ENCODE measurements around the gene FGF8.

The FGF8 gene

DNA sequence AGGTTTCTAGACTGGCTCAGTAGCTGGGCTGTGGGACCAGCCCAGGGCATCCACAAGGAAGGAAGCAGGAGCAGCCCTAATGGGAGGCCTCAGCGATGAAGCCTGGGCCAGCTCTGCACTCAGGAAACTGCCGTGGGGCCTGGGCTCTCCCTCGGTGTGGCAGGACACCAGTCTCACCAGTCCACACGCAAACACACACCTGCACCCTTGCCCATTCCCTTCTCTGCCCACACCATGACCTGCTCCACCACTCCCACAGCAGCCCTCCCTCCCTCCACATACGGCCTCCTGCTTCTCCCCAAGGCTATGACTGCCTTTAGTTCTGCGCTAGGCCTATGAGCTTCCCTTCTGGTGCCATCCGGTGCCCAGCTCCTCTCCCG lies 7.1 kb downstream of the FGF8 start:
- no peak for DNase-seq (ENCODE audit: low read depth)

DNA sequence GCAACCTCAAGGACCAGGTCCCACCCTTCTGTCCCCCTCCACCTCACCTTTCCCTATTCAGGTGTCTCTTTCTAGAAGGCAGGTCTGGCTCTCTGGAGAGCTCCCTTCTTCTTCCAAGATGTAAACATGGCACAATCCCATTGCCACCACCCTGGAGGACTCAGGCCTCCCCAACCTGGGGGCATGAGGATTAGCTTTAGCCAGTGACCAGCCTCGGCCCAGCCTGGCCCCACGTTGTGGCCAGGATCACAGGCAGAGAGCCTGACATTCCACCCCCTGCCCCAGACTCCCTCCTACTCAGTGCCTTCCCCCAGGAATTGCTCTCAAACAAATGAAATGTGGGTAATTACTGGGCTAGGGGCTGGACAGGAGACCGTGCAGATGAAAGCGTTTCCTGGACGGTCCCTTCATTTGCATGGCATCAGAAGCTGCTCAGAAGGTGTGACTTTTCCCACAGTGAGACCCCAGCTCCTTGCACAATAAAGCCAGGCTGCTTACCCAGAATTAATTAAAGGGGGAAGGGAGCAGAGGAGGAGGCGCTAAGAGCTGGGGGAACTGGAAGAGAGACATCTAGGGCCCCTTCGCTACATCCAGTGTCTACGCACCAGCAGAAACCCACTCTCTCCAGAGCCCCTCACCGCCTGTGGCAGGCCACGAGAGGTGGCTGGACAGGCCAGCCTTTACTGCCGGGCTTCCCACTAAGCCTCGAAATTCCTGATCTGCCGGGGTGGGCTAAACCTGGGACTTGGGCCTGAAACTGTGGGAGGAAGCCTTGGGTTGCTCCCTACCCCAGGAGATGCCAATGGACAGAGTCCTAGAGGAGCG lies 7.7 kb downstream of the FGF8 start:
- DNase-seq (ENCODE audit: low read depth): no peak

DNA sequence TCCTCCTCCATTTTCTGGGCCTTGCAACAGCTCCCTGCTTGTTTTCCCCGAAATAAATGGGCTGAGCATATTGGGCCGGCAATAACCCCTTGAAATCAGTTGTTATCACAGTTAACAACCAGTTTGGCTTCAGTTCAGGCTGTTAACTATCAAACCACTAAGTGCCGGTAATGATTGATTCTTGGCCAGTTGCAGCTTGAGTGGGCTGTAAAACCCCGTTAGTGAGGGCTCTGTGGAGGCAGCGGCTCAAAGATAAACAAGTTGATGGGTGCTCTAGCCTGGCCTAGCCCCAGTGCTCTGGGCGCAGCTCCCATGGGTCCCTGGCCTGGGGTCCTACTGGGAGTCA lies 8.3 kb downstream of the FGF8 start:
- DNase-seq (ENCODE audit: low read depth): no peak

DNA sequence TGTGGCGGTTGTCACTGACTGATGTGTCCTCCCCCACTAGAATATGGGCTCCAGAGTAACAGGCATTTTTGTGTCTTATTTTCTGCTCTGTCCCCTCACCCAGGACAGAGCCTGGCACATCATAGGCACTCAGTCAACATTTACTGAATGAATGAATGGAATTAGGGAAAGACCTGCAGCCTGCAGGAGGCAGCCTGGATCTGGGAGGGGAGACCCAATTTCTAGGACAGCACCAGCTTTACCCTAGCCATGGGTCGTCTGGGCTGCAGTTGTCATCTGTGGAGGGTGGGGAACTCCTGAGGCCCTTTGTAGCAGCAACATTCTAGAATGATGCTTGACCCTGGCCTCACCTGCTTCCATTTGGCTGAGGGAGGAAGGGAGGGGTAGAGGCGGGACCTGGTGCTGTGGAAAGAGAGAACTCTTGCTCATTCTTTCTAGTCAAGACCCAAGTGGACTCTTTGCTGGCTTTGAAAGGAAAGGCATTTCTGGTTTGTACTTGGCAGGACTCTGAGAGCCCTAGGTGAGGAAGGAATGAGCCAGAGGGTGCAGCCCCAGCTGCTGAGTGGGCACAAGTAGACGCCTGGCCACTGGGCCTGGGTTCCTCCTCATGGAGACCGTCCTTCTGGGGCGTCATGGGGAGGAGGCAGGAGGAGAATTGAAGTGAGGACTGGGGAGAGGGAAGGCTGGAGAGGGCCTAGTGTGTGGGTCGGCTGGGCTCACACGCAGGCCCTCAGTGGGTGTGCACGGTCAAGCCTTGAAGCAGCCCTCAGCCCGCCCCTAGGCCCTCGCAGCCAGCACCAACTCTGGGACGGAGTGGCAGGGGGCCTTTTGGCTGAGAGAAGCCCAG lies 8.9 kb downstream of the FGF8 start:
- no peak for DNase-seq (ENCODE audit: low read depth)

DNA sequence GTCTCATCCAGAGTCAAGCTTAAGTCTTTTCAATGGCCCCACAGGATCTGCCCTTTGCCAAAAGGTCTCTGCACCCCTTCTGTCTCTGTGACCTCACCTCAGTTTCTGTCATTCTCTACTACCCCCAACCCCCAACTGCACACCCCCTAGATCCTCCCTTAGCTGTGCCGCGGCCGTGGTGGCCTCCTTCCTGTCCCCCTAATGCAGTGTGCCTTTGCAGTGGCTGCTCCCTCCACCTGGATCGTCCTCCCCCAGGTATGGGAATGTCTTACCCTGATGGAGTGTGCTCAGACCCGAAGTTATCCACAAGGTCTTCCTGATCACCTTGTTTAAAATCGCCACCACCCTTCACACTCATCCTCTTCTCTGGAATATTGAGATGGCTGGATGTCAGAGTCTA lies 9.6 kb downstream of the FGF8 start:
- no peak for DNase-seq (ENCODE audit: low read depth)

DNA sequence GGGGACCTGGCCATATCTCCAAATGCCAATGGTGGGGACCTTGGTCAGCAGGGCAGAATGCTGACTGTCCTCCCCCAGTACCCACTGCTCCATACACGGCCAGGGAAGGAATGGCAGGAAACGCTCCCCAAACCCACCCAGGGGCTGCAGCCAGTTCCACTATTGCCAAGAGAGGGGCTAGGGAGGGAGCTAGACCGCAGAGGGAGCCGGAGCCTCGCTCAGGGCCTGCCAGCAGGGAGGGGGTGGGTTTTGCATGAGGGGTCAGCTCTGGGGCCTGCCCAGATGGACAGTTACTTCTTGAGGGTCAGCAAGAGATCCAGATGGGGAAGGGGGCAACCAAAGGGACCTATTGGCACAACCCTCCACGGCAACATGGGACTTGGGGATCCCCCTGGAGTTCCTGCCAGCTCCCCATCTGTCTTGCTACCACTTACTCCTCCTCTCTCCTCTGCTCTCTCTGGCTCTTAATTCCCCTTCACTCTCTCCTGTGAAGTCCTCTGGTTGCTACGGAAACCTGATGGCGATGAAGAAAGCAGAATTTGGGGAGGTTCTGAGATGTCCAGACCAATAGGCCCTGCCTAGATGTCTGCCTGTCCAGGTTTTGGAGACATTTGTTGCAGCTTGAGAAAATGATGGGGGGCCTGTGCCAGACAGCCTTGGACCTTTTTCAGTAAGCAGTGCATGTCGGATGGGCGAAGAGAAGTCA lies 12.6 kb downstream of the FGF8 start:
- no peak for DNase-seq (ENCODE audit: low read depth)

DNA sequence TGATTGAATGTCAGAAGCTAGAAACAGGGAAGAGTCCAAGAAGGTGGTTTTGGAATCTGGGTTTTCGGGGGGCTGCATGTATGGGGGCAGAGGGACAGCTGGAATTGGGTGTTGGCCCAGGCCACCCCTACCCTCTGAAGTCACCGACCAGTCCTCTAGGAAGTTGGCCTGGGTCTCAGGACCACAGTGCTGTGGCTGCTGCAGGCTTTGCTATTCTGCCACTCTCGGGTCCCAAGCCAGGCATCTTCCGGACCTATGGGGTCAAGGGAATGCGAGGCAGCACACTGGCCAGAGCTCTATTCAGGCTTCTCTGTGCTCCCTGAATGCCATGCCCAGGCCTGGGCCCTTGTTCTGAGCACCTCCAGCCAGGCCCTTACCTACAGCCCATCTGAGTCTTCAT lies 13.2 kb downstream of the FGF8 start:
- no peak for DNase-seq (ENCODE audit: low read depth)

DNA sequence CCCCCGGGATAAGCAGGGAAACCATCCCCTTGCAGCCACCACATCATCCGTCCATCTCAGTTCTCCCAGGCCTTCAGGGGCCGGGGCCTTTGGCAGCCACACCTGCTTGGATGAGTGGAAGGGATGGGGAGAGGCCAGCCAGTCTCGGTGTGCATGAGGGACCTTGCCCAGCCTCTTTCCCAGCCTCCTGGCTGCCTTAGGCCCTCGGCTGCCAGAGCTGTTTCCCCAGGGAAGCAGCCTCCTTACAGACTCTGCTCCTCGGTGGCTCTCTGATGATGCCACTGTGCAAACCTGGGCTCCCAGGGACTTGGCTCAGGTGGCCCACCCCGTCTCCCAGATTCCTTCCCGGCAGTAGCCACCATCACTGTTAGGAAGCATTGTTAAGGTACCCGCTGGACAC lies 14.7 kb downstream of the FGF8 start:
- no peak for DNase-seq (ENCODE audit: low read depth)

DNA sequence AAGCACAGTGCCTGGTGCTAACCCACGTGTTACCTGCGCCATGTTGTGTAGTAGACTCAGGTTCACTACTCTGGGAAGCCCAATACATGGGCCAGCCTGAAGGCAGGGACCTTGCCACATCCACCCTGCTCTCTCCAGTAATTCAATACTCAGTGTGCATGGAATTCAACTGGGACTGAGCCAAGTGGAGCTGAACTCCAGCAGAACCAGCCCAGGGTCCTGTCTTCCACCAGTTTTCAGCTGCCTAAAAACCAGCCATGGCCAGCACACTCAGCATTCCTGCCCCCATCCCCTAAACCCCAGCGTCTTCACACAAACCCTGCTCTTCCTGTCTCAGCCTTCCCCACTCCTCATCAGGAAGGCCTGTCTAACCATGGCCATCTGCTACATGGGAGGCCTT lies 15.4 kb downstream of the FGF8 start:
- DNase-seq (ENCODE audit: low read depth): no peak

DNA sequence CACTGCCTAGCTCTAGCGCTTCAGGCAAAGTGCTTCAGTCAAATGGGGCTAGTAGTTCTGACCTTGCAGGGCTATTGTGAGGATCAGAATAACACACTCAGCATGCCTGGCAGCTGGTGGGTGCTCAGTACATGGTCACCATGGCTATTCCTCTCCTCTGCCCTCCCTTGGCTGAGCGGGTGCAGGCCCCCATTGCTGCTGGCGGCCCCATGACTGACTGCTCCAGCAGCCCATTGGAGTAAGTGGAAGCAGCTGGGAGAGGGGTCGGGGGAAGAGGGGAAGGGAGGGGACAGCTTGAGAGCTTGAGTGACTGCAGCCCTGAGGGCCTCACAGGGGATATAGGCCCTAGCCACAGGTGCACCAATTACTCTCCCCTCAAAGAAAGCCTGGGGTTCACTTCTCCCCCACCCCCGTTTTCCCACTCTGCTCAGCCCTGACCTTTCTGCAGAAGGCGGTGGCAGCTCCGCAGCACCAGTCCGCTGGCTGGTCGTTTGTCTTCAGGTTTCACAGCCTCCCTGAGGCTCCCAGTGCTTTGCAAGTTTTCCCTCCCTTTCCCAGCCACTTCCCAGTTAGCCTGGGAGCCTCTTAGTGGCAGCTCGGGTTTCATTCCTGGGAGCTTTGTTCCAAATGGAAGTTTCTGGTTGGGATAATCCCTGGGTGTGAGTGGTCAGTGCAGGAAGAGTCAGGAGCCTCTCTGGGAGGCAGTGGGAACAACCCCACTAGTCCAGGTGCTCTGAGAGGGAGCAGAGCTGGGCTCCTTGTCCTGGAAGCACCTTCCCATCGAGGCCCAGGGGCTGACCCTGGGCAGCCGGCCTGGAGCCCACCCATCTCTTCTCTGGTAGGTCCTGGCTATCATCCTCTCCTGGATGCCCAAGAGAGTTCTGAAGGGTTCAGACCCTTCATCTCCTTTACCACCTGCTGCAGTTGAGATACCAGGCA lies 16.3 kb downstream of the FGF8 start:
- DNase-seq (ENCODE audit: low read depth): no peak

DNA sequence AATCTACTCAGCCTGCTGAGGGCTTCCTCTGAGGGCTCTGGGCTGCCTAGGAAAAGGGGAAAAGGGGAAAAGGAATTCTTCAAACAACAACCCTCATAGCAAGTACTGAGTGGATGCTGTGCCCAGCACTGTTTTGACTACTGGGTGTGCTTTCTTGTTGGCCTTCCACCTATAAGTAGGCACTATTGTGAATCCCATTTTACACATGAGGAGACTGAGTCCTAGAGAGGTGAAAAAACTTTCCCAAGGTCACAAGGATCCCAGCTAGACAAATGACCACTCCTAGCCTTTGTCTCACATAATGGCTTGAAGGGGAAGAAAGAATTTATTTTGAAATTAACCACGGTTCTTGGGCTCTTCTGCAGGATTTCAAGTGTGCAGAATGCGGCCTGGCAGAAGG lies 17.1 kb downstream of the FGF8 start:
- DNase-seq (ENCODE audit: low read depth): no peak

DNA sequence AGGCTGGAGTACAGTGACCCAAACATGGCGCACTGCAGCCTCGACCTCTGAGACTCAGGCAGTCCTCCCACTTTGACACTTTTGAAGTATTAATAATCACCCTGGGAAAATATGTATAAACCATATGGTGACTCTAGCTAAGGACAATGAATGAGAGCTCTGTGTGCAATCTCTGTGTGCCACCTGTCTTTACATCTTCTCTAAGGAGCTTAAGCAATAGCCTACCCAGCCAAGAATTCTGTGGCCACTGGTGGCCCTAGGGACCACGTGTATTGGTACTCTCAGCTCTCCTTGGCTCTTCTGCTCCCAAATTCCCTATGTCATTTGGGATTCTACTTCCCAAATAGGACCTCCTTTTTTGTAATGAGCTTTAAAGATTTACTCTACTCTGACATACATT lies 23.7 kb downstream of the FGF8 start:
- no peak for DNase-seq (ENCODE audit: low read depth)

DNA sequence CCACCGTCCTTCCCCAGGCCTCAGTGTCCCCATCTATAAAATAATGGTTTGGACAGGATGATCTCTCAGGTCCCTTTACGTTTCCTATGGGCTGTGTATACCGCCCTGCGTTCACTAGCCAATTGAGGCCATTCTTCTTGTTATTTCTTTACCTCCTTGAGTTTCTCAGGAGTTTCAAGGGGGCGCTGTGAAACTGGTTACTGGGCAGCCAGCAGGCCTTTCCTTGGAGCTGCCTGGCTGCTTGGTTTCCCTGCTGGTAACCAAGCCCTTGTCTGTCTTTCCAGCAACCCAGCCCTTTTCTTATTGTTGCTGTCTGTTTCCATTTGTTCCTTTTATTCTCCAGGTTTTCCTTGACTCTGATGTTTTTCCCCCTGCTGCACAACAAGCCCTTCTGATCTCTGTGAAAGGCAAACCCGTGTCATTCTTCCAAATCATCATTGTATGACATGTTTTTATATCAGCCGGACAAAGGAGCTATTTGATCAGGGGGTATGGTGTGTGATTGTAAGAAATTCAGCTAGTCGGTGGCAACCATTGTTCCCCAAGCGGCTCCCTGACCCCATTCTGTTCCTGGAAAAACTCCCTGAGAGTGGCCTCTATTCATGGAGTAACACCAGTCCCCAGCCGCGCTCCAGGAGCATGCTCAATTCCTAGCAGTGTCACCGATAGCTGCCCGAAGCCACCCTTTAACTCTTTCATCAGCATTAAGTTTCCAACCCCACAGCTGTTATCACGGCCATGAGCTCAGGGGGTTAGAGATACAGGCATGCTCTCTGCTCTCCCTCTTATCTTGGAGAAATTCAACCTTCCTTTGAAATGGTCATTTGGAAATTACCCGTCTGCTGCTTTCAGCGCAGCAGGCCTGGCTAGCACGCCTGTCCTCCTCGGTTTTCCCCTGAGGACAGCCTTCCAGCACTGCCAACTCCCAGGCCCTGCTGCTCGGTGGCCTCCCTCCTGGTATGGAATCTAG lies 26.6 kb downstream of the FGF8 start:
- DNase-seq (ENCODE audit: low read depth): no peak

DNA sequence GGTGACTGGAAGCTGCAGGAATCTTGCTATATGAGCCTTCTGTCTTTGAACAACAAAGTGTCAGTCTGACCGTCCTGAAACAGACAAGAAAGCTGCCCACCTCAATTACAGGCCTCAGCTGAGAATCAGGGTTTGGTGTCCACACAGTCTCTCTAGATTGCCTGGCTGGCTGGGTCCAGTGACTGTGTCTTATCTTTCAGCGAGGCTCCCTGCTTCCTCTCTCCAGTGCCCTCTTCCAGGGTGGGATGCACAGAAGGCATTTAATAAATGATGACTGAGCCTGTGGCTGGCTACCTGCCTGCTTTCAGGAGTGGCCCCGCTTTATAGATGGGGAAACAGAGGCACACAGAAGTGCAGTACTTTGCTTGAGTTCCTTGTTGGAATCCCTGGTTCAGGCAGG lies 27.4 kb downstream of the FGF8 start:
- DNase-seq (ENCODE audit: low read depth): no peak

DNA sequence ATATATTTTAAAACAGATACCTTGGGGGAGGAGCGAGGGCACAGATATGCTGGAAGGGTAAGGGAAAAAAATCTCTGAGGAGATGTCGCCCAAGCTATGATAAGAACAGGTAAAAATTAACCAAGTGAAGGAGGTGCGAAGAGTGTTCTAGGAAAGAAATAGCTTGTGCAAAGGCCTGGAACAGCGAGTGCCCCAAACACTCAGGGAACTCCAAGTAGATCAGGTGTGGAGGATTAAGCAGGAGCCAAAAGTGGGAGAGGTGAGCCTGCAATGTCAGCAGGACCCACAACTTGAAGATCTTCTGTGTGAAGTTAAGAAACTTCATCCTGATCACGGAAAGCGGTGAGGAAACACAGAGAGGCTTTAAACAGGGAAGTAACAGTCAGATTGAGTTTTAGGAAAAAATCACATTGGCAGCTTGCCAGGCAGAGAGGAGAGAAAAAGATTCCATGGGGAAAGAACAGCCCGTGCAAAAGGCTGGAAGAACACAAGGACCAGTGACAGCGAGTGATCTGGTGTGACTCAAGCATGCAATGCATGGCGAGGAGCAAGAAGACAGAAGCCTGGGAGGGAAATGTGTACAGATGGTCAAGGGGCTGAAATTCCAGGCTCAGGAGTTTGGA lies 30.7 kb downstream of the FGF8 start:
- DNase-seq (ENCODE audit: low read depth): no peak

DNA sequence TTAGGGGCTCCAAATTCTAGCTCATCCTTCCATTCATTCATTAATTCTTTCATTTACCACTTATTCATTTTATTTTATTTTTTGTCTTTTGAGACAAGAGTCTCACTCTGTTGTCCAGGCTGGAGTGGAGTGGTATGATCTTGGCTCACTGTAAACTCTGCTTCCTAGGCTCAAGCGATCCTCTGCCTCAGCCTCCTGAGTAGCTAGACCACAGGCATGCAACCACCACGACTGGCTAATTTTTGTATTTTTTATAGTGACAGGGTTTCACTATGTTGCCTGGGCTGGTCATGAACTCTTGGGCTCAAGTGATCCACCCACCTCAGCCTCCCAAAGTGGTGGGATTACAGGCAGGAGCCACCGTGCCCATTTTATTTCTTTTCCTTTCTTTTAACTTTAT lies 31.6 kb downstream of the FGF8 start:
- no peak for DNase-seq (ENCODE audit: low read depth)

DNA sequence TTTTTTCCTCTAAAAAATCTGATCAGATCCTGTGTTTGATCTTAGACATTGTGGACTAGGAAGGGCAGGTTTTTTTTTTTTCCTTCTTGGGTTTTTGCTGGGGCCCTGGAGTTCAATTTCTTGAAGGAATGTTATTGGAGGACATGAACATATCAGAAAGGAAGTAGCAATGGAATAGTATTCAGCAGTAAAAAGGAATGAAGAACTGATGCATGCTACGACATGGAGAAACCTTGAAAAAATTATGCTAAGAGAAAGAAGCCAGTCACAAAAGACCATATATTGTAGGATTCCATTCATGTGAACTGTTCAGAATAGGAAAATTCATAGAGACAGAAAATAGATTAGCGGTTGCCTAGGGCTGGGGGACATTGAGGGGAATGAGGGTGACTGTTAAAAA lies 34.0 kb downstream of the FGF8 start:
- DNase-seq (ENCODE audit: low read depth): no peak

DNA sequence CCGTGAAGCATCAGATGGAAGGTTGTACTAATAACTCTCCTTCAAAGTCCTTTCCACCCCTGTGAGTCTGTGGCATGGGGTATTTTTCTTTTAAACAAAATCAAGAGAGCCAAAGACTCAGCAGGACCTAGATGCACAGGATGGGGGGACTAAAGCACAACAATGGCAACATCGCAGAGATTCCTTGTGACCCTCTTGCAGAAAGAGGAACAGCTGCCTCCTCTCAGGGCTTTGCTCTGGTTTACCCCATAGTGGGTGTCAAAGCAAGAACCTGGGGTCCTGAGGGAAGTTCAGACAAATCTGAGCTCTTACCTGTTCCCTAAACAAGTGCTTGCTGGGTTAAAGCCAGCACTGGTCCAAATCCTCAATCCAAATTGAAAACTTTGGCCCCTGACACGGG lies 39.2 kb downstream of the FGF8 start:
- no peak for DNase-seq (ENCODE audit: low read depth)

DNA sequence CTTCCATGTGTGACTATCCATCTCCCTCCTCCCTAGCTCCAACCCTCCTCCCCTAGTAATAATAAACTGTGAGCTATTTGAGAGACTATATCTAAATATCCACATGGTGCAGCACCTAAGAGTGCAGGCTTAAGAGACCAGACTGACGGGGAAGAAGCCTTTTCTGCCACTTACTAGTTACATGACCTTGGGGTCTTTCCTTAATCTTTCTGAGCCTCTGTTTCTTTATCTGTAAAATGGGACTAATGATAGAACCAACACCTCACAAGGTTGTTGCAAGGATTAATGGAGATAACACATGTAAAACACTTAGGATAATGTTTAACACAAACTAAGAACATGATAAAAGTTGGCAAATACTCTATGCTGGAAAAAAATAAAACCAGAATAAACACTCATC lies 43.8 kb downstream of the FGF8 start:
- no peak for DNase-seq (ENCODE audit: low read depth)

DNA sequence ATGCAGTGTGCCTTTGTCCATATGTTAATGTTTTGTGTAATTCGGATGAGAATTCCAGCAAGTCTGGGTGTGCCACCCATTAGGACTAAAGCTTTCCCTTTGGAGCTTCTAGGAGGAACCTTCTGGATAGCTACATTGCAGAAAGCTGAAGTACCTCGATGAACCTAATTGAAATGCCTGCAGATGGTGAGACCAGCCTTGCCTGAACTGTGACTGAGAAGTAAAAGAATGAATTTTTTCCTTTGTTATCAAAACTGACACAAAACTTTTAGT lies 49.9 kb downstream of the FGF8 start:
- no peak for DNase-seq (ENCODE audit: low read depth)
